Endothelial cell (in vitro differentiated cells): Measurements from ENCODE around the gene LEF1. TPM values are rescaled to one million over a fixed set of nuclear protein-coding genes. Genes with fewer than 3 reads are reported as not detected.

ENCODE experiments used
- DNase-seq: peaks from one replicate; pipeline ENCODE4 v3.0.0; 2021; ENCODE audit warnings: low spot score
- H3K27ac Mint-ChIP-seq: one replicate; pipeline ENCODE4 v1.8.0; 2021; ENCODE audit warnings: mixed read lengths, inconsistent platforms; ENCODE audit not compliant: unreplicated experiment
- H3K27me3 Mint-ChIP-seq: one replicate; pipeline ENCODE4 v1.8.0; 2021; ENCODE audit warnings: mild to moderate bottlenecking, moderate library complexity, mixed read lengths, inconsistent platforms; ENCODE audit not compliant: unreplicated experiment
- H3K36me3 Mint-ChIP-seq: one replicate; pipeline ENCODE4 v1.8.0; 2021; ENCODE audit warnings: mild to moderate bottlenecking, low read depth, mixed read lengths, inconsistent platforms; ENCODE audit not compliant: unreplicated experiment
- H3K4me1 Mint-ChIP-seq: one replicate; pipeline ENCODE4 v1.8.0; 2021; ENCODE audit warnings: mild to moderate bottlenecking, mixed read lengths, inconsistent platforms; ENCODE audit not compliant: unreplicated experiment
- H3K4me3 Mint-ChIP-seq: one replicate; pipeline ENCODE4 v1.8.0; 2021; ENCODE audit warnings: mild to moderate bottlenecking, mixed read lengths, inconsistent platforms; ENCODE audit not compliant: unreplicated experiment
- H3K9me3 Mint-ChIP-seq: one replicate; pipeline ENCODE4 v1.8.0; 2021; ENCODE audit warnings: mixed read lengths, inconsistent platforms; ENCODE audit not compliant: unreplicated experiment
- CTCF ChIP-seq: fragments of 200-600 bp; sonication (generic); IDR thresholded peaks from one replicate; pipeline ENCODE4 v1.5.0; 2021; ENCODE audit warnings: antibody characterized with exemption; ENCODE audit not compliant: unreplicated experiment
- total RNA-seq: library from RNA; stranded (reverse); fragmentation: NEBNext Ultra II Directional; extraction: Animal tissue kit (Norgen Biotek cat#: 25700); gene quantifications from one replicate; pipeline ENCODE4 v1.2.1, GENCODE V29; 2021; ENCODE audit not compliant: unreplicated experiment

LEF1 gene
- total RNA-seq, 1 donor from 2014 or later = 15.9 TPM

GRCh38 chr4:108056418-108056817 lies 112.3 kb downstream of the LEF1 start:
- no peaks in the 10 kb centered on the region for H3K27me3 Mint-ChIP-seq
- no peak for TF ChIP-seq CTCF
- H3K36me3 Mint-ChIP-seq = no peaks in the 10 kb centered on the region
- peak overlapping the region; percentile 61 for H3K27ac Mint-ChIP-seq
- no peak for DNase-seq
- no peak overlapping the region for H3K4me3 Mint-ChIP-seq
- H3K4me1 Mint-ChIP-seq = peaks cover 29% of the 10 kb centered on the region
- H3K9me3 Mint-ChIP-seq = no peaks in the 10 kb centered on the region

- TF ChIP-seq CTCF = no peak
- Mint-ChIP-seq H3K36me3 (no peaks in the 10 kb centered on the region), H3K27me3 (no peaks in the 10 kb centered on the region), H3K4me1 (peaks cover 28% of the 10 kb centered on the region), H3K27ac (peak overlapping the region; percentile 61), H3K4me3 (no peak overlapping the region), H3K9me3 (no peaks in the 10 kb centered on the region)
- DNase-seq = no peak
Measured at GRCh38 chr4:108055787-108056186, 112.9 kb downstream of the LEF1 start.

GRCh38 chr4:108054025-108054638 lies 114.6 kb downstream of the LEF1 start:
- DNase-seq = no peak

GRCh38 chr4:108053251-108053711 lies 115.5 kb downstream of the LEF1 start:
- no peak for DNase-seq
- peaks cover 33% of the 10 kb centered on the region for H3K4me1 Mint-ChIP-seq
- TF ChIP-seq CTCF = no peak
- H3K27ac Mint-ChIP-seq = no peak overlapping the region
- no peaks in the 10 kb centered on the region for H3K9me3 Mint-ChIP-seq
- peaks cover 4% of the 10 kb centered on the region for H3K36me3 Mint-ChIP-seq
- no peak overlapping the region for H3K4me3 Mint-ChIP-seq
- H3K27me3 Mint-ChIP-seq = no peaks in the 10 kb centered on the region

More at GRCh38 chr4:108054025-108054638, 114.6 kb downstream of the LEF1 start:
- Mint-ChIP-seq H3K9me3 (no peaks in the 10 kb centered on the region), H3K36me3 (peaks cover 4% of the 10 kb centered on the region), H3K27me3 (no peaks in the 10 kb centered on the region), H3K4me3 (no peak overlapping the region), H3K4me1 (peaks cover 33% of the 10 kb centered on the region), H3K27ac (no peak overlapping the region)
- no peak for TF ChIP-seq CTCF

- TF ChIP-seq CTCF = no peak
- H3K4me1 Mint-ChIP-seq = peaks cover 33% of the 10 kb centered on the region
Measured at GRCh38 chr4:108052558-108053120, 116.1 kb downstream of the LEF1 start.

More at GRCh38 chr4:108052558-108053120, 116.1 kb downstream of the LEF1 start:
- H3K4me3 Mint-ChIP-seq = no peak overlapping the region
- no peaks in the 10 kb centered on the region for H3K27me3 Mint-ChIP-seq
- H3K9me3 Mint-ChIP-seq = no peaks in the 10 kb centered on the region
- no peak for DNase-seq
- H3K27ac Mint-ChIP-seq = no peak overlapping the region
- peaks cover 4% of the 10 kb centered on the region for H3K36me3 Mint-ChIP-seq
